ELR (cell line): ENCODE results near the gene TTC7B.
"Not testable (repeated sequence)": the region's sequence is repeated elsewhere in the genome, so short reads cannot be mapped to it uniquely, and the experiment has no call there.

Experiments used
- DNase-seq: peaks from one replicate; pipeline ENCODE4 v3.0.0-alpha.2; 2015; ENCODE audit warnings: low read depth

TTC7B gene

DNA sequence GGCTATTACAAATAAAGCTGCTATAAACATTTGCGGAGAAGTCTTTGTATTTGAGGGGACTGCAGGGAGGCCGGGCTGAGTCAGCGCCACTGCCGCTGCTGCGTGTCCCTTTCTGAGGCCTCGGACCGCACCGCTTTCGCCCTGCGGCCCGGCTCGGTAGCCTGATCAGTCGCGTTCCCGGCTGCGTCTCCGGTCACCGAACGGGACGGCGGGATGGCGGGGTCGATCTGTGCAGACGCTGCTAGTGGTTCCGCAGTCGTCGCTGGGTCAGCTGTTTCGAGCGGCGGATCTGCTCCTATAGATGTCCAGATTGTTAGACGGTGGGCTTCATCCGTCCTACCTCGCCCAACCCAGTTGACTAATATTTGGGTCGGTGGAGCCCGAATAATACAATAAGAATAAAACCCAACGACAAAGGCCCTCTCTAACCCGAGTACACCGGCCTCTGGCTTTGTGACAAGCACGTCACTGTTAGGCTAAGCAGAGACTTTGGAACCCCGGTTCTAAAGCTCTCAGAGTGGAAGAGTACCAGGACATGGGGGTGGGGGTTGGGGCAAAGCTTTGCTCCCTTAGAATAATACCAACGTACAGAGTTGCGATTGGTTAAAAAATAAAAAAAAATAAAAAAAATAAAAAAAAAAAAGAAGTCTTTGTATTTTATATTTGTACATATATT is 290.7 kb downstream of the TTC7B start:
- DNase-seq = not testable (repeated sequence)

DNA sequence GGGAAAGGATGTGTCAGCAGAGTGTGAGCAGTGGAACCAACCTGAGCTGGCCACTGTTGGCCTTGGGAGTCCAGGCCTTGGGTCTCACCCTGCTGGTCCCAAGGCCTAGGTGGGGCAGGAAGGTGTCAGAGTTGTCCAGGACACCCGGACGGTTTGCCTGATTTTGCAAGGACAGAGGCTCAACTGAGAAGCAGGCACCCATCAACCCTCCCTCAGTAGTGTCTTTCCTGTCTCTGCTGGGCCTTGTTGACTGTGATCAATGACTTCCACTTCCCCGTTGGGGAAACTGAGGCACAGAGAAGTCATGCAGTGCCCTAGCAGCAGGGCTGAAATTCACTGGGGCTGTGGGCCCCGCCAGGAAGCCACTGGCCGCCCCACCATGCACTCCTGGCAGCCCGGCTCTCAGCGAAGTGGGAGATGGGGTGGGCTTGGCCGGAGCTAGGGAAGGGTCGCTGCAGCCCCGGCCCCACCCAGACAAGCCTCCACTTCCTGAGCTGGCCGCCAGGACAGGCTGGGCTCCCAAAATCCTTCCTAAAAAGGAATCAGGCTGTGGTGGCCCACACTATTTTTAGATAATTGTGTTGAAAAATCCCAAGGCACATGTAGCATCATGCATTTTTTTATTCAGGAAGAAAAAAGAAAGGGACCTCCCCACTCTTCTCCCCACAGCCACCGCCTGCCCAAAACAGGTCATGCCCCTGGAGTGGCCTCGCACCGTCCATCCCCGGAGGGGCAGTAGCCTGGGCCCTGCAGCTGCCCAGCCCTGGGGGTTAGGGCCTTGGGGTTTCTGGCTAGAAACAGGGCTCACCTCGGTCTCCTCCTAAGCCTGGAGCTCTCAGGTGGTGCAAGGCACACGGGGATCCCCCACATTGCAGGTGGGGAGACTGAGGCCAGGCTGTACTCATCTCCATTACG is 292.0 kb downstream of the TTC7B start:
- no peak for DNase-seq

DNA sequence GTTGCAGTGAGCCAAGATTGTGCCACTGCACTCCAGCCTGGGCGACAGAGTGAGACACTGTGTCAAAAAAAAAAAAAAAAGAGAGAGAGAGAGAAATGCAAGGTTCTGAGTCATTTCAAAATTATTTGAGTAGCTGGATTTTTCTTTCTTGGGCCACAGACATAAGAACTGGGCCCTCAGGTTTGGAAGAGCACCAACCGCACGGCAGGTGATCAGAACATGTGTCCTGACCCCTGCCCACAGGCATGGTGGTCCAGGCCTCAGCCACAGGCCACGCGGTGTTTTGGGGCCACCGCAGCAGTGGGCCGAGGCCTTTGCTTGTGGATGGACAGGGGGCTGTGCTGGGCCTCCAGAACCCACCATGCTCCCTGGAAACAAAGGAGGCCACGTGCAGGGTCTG is 292.7 kb downstream of the TTC7B start:
- DNase-seq = peak; percentile 71

DNA sequence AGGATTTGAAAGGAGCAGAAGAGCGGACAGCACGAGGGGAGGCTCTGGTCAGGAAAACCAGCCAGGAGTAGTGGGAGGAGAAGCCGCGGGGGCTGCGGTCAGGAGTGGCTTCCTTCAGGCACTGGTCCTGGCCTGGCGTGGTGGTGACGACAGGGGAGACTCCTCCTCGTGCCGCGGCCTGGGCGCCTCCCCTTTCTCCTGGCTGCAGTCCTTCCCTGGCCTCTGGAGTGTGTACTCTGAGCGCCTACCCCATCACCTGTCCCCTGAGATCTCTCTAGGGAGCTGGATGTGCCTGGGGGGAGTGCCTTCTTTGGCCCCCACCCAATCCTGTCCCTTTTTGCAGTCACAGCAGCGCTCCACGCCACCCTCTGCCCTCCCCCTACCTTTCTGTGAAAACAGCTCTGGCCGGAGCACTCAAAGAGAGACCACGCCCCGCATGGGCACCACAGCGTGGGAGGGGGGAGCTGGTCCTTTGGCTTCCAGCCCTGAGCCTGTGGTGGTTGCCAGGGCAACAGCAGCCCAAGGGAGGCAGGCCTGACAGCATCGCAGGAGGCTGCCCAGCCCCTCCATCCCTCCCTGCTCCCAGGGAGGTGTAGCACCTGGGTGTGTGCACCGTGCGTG is 293.5 kb downstream of the TTC7B start:
- no peak for DNase-seq

DNA sequence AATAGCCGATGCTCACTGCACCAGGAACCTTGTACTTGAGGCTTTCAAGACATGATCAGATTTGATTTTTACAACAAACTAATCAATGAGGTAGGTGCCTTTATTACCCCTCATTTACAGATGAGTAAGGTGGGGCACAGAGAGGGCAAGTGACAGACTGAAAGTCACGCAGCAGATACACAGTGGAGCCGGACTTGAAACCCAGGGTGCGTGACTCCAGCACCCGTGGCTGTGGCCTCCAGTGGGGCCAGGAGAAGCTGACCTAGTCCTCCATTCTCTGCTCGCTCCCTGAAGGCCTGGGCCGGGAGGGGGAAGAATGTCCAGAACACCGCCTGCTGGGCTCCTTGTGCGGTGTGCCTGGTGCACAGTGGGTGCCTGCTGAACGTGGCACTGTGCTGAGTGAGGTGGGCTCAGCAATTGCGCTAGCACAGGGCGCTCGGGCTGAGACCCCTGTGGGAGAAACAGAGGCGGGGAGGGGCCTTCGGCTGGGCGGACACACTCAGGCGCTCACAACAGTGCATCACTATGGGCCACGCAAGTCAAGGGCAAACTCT is 294.2 kb downstream of the TTC7B start:
- DNase-seq = no peak

DNA sequence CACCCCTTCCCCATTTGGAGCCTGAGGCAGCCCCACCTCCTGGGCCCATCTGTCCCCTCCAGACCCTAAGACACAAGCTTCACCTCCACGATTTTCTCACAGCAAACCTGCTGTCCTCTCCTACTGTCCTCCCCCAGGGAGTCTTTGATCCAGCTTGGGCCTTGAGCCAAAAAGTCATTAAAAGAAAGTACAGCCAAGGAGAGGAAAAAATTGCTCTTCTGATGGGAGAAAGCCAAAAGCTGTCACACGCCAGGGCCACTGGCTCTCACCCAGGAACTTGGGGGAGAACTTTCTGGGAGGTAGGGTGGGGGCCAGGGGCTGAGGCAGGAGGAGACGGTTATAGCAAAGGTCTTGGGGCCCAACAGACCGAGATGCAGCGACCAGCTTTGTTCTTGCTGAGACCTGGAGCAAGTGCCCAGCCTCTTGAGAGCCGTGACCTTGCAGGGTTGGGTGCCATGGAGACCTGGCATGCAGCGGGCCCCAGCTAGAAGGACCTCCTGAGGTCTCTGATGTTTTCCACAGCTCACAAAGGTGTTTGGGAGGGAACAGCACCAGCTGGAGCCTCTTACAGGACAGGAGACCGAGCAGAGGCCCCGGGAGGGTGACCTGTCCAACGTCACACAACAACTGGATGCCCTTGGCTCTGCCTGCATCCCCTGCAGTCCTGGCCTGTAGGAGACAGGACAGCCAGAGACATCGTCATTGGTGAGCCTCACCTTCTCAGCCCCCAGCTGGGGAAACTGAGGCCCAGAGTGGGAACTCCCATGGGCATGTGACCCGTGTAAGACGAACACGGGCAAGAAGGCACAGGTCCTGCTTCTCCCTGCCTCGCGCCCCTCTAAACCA is 294.9 kb downstream of the TTC7B start:
- no peak for DNase-seq

DNA sequence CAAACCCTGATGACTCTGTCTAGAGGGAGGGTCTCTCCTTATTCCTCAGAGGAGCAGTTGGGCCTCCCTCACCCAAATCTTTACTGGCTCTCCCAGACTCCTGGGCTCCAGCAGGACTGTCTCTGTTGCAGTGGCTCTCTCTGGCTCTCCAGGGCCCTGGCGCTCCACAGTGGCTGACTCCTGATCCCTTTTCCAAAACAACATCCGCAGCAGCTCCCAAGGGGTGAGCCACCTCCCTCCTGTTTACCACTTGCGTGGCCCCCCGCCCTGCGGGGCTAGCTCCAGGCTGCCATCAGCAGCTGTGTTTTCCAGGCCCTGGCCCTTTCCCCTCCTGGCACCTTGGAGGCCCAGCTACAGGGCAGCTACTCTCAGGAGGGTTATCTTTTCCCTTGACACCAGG is 295.9 kb downstream of the TTC7B start:
- DNase-seq = no peak

DNA sequence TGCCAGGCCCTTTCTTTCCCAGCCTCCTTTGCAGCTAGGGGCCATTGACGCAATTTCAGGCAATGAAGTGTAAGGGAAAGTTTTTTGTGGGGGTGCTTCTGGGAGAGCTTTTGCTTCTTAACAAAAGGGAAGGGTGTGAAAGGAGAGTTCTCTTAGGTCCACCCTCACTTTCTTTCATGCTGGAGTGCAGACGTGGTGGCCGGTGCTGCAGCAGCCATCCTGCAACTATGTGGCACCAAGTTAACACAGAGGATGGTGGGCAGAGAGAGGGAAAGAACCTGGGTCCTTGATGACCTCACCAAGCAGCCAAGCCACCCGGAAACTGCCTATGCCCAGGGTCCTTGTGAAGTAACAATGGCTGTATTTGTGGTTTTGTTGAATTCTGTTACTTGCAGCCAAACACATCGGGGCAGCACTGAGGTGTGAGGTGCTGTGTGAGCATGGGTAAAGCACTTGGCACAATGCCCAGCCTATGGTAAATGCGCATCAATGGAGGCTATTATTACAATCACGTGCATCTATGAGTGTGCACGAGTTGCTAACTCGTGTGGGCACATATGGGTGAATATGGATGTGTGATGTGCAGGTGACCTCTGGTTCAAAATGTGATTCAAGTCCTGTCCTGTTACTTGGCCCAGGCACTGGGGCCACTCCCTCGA is 296.8 kb downstream of the TTC7B start:
- DNase-seq = no peak

DNA sequence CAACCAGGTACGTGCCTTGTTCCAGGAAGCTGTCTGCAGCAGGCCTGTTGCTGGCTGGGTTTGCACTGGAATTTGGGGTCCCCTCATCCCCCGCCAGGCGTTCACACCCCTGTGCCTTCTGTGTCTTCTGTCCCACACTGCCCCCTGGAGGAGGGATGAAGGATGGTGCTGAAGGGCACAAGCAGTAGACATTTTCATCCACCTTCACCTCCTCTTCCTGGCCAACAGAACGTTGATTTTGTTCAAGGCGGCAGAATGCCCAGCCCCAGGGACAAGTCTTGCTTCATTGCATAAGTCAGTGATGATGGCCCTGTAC is 297.3 kb downstream of the TTC7B start:
- DNase-seq = peak; percentile 42

DNA sequence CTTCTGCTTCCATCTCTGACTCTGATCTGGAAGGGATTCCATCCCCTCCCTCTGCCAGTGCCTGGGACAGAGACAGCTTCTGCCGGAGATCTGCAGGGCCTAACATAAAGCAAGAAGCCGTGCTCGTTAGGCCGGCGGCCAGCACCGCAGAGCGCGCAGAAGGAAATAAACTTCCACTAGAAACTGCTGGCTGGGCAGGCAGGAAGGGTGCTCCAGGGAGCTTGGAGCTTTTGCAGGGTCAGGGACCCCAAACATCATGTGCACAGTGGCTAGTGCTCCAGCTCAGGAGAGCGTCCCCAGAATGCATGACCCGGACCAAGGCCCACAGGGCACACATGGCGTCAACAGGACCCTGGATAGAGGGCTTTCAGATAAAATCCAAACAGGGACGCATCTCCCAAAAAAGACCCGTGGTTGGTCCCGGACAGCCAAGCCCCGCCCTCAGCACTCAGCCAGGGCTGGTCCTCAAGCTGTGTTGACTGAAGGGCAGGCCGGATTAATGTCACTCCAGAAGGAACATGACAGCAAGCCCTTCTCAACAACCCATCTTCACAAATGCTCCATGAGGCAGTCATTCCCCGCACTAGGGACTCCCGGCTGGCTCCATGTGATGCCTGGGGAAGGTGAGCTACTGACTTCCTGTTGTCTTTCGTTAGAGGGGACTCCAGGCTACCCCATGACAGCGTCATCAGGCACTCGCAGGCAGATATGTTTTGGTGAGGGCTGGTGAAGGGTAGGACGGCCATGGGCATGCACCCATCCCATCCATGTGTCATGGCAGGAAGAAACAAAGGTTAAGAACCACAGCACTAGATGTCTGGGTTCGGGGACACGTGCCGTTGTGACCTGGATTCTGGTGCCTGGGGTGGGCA is 297.9 kb downstream of the TTC7B start:
- no peak for DNase-seq

DNA sequence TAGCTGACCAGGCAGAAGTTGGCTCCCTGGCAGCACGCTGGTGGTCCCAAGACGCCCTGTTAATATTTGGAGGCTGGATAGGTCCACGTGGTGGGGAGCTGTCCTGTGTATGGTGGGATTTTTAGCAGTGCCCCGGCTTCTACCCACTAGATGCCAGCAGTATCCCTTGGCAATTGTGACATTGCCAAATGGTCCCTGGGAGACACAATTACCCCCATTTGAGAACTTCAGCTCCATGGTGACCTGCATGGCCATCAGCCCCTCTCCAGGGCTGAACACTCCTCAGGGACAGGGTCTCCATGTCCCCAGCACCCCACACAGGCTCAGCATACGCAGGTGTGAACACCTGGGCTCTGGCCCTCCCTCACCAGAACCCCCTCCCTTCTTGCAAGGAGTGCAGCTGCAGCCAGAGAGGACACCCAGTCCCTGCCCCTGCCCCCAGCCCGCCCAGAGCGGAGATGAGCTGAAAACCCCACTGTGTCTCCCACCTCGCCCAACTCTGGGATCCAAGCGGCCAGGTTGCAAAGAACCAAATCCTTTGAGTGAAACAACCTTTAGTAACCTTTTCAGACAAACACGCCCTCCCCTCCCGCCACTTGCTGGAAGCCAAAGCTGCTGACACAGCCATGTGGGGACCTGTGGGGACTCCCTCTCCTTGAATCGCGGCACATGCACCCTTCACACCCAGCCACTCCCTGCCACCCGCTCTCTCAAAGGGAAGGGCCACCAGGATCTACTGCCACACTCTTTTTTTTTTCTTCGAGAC is 299.0 kb downstream of the TTC7B start:
- DNase-seq = no peak

DNA sequence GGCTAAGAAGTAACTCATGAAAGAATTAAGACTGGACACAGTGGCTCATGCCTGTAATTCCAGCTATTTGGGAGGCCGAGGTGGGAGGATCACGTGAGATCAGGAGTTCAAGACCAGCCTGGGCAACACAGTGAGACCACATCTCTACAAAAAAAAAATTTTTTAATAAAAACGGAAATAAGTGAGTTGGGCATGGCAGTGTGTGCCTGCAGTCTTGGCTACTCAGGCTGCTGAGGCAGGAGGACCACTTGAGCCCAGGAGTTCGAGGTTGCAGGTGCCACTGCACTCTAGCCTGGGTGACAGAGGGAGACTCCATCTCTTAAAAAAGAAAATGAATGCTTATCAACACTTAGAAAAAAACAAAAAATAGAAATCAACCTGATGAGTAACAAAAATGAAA is 301.7 kb downstream of the TTC7B start:
- DNase-seq = no peak

DNA sequence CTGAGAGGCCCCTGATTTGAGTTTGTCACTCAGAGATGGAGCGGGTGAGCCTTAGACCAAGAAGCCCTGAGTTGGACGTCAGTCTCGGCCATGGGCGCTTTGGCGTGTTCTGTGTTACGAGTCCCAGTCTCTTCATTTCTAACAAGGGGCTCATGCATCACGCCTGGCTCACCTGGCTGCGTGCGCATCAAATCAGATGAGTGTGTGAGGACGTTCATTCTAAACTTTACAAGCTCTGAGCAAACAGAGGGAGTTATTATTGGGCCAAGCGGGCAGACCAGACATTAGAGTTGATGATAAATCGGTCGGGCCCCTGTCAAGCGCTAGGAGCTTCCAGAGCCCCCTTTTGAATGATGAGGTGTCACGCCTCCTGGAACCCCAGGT is 302.2 kb downstream of the TTC7B start:
- no peak for DNase-seq

DNA sequence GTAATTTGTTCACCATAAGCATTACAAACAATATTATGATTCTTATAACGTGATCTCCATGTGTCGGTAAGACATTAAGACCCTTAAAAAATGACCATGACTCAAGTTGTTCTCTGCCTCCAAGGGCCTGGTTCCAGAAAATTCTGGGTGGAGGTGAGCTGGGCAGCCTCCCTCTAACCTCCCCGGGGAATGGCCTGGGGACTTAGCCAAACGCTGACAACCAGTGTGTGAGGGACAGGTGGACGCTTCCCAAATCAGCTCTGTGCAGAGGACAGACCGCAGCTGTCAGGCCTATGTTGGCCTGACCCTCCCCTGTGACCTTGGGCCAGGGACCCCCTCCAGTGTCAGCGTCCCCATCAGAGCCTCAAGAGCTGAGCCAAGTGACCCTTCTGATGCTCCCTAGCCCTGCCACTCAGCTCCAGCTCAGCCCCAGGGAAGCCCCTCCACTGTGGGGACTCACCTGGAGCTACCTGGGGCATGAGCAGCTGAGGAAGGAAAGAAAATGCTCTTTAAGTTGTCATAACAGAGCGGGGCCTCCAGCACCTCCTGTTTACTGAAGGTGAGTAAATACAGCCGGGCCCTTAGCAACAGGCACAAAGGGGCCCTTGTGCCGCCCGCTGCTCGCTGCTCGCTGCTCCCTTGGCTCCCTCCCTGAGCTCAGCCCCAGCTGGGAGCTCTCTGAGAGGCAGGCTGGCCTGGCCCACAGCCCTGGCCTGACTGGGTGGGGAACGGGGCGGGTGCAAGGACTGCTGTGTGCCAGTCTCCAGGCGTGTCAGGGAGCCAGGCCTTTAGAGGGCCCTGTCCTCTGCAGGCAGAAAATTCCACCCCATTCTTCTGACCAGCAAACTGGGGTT is 302.8 kb downstream of the TTC7B start:
- no peak for DNase-seq

DNA sequence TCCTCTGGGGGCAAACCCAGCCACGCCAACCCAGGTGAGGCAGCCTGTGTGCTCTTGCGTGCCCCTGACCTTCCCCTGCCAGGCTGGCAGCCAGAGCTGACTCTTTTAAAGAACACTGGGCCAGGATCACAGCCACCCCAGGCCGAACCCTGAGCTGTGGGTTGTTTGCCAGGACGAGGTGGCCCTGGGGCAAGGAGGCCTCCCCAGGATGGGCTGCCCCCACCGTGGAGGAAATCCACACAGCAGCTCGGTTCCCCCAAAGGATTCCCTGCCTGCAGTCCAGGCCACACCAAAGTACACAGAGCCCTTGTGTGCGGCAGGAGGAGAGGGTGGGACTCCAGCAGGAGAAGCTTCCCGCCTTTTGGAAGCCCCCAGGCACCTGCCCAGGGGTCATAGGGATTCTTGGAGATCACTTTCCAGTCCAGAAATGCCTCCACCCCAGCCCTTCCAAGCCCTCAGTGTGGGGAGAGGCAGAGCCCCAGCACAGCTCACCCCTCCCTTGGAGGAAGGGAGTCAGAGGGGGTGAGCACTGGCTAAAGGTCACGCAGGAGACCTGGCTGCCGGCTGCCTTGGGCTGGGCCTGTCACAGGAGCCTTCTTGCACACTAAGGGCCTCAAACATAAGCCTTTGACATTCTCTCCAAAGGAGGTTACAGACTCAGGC is 303.8 kb downstream of the TTC7B start:
- DNase-seq = no peak

DNA sequence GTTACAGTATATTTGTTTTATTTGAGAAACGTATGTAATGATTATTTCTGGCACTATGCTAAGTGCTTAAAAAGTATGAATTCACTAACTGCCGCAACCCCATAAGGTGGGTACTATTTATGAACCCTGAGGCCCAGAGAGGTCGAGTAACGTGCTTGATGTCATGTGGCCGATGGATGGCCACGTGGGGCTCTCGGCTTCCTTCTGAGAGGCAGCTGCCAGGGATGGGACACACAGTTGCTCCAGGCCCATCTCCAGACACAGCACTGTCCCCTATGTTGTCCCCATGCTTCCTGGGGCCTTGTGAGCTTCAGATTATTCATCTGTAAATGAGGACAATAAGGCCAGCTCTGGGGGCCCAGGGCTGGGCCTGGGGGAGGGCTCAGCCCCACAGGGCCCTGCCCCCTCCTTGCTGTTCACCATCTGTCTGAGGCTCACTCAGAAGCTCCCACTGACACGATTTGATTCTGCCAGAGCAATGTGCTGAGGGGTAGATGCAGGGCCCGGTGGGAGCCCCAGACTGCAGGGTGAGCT is 304.4 kb downstream of the TTC7B start:
- DNase-seq = no peak

DNA sequence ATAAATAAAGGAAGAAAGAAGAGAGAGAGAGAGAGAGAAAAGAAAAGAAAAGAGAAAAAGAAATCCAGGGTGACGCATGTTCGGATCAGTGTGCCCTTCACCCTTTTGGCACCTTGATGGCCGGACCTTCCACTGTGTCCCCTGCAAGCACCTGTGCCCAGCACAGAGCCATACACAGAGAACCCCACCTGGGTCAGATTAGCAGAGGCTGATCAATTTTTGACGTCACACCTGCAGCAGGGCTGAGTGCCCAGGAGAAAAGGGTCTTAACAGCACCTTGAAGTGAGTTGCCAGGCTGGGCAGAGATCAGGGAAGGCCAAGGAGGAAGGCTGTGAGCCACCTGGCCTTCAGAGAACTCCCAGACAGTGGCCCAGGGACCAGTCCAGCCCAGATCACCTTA is 305.0 kb downstream of the TTC7B start:
- DNase-seq = no peak

DNA sequence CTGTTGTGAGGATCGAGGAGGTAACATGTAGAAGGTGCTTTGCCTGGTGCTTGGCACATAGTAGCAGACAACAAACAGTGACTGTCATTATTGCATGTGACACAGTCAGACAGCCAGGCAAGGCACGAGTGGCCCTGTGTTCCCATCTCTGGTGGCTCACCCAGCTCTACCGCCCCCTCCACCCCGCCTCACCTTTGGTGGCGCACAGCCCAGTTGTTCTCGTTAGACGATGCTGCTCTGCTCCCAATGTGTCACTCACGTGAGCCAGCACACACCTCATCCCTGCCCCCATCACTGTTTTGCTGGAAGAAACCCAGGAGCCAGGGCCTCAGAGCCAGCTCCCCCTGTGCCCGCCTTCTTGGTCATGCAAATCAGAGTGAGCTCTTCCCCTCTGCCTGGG is 306.1 kb downstream of the TTC7B start:
- no peak for DNase-seq
